HL-60/S4 (cell line): ENCODE data around the gene MAP3K12.
"Not testable (repeated sequence)": the region's sequence is repeated elsewhere in the genome, so short reads cannot be mapped to it uniquely, and the experiment has no call there.

Source experiments
- in situ Hi-C: fragments of 300-500 bp; cut with MboI; formaldehyde crosslinking; loops from 2 replicates; pipeline ENCODE4 v1.14.3; 2022; ENCODE audit warnings: low sequenced_read_pairs

The MAP3K12 gene

DNA sequence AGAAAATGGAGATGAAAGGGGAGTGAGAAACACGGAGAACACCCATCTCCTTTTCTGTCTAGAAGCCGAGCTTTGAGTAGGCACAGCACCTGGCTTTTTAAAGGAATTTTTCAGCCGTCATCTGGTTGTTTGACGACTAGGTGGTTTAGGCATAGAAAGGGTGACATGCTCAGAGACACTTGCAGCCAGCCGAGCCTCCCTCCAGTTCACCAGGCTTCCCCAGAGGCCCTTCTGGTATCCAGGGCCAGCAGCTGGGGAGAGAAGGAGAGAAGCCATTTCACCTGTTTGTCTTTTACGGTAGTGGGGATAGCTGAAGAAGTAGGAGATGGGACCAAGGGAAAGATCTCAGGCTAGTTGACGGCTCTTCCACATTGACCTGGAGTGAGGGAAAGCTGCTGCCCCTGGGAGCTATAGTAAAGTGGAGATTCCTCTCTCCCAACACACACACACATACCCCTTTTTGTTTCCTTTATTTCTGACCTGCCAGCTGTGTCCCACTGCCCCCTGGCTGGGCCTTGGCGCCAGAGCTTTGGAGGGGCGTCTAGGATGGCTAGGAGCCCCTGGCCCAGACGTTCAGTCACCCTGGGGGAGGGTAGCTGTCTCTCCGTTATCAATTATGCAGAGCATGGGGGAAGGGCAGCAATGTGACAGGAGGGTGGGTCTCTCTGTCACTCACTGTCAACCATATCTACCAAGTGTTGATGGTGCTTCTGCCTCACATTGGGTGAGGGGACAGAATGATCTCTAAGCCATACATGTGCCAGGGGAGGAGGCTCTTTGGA is 5.5 kb downstream of the MAP3K12 start:
- in situ Hi-C loops: no loop called here

DNA sequence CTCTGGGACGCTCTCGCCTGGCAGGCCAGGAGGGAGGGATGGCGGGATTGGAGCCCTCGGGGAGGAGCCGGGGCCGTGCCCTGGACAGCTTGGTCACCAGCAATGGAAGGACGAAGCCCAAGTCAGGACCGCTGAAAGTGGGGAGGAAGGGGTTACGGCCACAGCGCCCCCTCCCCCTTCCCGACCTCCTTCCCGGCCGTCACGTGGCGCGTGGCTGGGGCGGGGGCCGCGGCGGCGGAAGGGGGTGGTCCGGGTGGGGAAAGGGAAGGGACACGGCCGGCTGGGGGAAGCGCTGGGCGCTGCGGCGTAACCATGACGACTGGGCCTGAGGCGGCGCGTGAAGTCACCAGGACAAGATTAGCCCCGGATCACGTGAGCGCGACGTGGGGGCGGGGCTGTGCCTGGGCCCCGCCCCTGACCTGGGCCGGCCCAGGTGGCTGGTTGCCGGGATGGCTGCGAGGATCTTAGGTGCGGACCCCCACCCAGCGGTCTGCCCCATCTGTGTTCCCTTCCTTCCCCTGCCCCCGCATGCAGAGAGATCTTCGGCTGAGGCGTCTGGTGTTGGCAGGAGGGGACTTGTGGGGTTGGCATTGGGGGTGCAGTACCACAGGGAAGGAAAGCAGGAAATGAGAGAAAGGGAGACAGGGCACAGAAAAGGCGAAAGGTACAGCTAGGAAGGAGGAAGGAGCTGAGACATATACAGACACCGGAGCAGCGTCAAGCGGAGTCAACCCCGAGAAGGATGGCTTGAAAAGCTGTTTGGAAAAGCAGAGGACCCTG is 6.2 kb downstream of the MAP3K12 start:
- in situ Hi-C loops: no loop called here

DNA sequence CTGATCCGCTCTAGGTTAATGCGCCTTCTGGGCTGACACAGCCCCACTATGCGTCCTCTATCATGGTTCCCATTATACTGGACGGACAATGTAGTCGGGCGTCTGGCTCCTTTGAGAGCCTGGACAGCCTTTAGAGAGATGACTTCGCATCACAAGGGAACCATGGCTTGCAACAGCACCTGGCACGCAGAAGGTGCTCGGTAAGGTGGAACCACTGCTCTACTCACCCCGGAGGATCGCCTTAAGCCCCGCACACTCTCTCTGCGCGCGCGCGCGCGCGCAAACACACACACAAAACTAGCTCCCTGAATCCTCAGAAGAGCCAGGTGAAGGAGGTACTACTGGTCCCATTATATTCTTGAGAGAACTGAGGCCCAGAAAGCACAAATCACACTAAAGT is 7.1 kb downstream of the MAP3K12 start:
- in situ Hi-C loops: no loop called here

DNA sequence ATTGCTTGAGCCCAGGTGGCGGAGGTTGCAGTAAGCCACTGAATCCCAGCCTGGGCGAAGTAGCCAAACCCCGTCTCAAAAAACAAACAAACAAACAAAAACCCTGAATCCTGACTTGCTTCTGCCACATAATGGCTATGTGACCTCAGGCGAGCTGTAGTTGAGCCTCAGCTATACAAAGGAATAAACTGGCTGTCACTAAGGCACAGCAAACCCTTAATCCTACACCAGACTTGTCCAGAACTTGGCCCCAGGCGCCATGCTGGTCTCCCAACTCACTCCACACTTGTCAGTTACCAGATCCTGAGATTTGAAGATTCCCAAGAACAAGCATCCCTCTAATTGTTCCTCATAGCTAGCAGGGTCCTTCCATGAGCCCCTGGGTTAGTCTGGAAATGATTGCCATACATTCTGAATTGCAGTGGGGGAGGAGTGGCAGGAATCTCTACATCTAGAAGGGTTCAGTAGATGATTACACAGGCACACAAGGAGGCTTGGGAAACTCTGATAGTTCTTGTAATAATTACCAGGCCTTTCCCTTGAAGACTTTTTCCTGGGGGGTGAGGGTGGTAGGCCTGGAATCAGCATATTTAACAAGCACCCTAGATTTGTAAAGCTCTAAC is 9.9 kb downstream of the MAP3K12 start:
- in situ Hi-C loops: no loop called here

DNA sequence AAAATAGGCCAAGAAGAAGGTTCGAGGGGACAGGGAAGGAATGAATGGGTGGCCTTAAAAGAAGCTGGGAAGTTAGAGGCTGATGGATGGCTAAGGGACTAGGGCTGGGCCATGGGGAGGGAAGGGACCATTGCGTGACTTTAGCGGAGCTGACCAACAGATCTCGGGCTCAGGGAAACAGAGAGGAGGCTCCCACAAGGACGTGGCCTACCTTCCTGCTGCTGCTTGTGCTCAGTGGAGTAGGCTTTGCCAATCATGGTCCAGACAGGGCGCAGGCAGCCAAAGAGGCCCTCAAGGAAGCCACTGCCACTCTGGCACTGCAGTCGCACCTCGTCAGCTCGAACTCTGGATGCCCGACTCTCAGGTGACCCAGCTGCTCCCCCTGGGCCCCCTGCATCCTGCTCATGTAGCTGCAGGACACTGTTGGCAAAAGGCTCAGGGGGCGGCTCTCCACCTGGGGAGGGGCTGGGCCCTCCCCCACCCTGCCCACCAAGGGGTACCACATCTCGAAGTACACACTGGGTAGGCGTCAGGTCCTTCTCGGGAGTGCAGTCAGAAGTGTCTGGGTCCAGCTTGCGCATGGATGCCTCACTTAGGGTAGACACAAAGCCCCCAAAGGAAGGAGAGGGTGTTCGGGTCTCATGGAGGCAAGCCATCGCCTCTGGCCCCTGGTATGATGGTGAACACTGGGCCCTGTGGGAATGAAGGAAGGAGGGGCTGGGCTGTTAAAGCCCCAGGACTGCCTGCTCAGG is 12.3 kb downstream of the MAP3K12 start:
- in situ Hi-C loops: no loop called here

DNA sequence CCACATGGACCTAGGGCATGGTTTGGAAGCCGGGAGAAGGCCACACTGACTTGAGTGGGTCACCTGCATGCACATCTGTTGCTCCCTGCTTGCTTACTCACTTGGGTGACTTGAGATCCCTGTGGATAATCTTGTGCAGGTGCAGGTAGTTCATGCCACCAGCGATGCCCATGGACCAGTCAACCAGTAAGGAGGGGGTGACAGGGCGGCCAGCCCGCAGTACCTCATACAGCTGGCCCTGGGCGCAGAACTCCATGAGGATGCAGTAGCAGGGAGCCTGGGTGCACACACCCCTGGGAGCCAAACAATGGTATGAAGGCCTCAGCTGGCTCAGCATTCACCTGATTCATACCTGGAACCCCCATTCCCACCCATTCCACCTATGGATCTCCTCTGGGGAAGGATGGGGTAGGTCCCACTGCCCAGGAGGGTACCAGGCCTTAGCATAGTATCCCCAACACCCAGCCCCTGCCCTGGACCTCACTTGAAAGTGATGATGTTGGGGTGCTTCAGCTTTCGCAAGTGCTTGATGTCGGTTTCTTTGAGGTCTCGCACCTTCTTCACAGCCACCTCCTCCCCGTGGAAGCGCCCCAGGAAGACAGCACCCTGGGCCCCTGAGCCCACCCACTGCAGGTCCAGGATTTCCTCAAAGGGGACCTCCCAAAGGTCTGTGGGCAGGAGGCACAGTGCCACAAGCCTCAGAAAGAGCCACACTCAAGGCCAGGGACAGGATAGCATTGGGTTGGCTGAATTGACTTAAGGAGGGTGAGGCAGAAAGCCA is 13.1 kb downstream of the MAP3K12 start:
- in situ Hi-C loops: no loop called here

DNA sequence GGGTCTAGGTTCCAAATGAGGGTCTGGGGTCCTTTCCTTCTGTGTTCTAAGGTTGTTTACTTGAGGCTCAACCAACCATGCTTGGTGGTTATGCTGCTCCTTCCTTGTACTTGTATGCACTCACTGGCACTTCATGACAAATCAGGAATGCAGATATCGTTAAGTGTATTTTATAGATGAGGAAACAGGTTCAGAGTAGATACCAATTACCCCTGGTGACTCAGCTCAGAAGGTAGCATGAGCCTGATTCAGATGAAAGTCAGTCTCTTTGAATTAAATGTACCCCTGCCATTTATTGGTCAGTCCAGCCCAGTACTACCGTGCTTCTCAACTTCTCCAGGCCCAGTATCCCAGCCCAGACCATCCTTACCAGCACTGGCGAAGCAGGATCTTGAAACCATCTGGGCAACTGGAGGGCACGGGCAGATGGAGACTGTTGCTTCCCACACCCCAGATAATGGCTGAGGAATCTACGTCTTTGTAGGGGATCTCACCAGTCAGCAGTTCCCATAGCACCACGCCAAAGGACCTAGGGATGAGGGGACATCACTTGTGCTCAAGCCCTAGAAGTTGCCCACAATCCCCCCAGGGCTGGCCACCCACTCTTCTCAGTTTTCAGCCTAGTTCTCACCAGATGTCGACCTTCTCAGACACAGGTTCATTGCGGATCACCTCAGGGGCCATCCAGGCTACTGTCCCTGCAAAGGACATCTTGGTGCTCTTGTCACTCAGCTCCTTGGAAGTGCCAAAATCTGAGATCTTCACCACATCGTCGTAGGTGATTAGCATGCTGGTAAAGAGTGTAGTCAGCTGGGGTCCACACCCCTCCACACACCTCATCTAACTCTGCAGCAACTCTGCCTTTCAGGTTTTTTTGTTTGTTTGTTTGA is 14.3 kb downstream of the MAP3K12 start:
- in situ Hi-C loops: no loop called here

DNA sequence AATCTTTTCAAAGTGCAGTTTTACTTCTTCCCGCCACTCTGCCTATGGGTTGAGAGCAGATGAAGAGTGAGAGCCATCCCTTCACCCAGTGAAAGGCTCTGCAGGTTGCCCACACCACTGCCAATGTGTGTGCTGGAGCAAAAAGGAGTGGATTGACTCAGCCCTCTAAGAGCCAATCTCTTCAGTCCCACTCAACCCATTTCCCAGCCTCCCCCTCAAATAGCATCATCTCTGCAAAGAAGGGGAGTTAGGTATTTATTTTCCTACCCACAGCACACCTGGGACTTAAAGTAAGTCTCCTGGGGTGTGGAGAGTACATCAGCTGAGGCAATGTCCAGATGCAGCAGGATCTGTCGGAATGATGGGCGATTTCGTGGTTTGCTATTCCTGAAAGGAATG is 15.3 kb downstream of the MAP3K12 start:
- in situ Hi-C loops: no loop called here

DNA sequence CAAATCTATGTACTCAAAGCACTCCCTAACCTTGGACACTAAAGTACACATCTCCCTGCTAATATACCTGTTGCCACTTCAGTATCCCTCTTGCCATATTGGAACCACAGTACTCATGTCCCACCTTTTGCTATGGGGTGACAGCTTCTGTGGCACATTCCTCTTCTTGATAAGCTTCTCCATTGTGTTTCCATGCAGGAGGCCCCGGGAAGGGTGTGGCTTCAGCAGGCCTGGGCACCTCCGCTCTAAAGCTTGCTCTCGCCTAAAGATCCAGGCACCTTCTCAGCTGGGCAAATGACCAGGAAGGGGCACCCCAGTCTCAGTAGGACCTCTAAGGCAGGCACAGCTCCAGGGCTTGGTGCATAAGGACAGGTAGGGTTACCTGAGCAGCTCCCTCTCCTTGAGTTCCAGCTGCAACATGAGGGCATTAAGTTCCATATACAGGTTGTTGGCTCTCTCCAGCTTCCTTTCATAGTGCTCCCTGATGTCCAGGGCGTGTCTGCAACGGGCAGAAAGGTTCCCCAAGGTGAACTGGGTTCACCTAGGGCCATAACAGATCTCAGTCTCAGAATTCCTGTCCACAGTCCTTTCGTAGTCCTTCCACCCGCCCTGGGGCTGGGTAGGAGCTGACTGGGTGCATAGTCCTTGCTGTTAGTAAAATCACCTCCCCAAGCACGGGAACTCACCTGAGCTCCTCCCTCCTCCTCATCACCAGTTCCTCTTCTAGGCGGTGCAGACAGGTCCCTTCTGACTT is 15.9 kb downstream of the MAP3K12 start:
- in situ Hi-C loops: no loop called here

DNA sequence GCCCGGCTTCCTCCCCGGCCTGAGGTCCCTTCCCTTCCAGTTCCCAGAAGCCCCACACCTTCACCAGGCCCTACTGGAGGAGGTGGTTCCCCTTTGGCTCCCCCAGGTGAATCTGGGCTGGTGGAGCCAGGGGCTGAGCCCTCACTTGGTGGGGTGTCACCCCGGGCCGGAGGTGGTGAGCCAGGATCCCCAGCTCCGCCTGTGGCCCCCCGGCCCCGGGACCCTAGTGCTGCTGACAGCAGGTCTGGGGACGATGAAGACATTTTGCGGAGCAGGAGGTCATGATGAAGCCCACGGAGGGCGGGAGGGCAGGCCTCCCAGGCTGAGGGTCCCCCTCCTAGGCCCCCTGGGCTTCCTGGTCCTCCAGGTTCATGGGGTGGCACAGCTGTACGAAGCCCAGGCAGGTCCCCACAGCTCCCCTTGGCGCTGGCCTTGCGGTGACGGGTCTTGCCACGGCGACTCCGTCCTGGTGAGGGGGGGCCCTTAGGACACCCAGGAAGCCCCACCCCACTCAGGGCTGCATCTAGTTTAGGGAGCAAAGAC is 16.6 kb downstream of the MAP3K12 start:
- in situ Hi-C loops: no loop called here

DNA sequence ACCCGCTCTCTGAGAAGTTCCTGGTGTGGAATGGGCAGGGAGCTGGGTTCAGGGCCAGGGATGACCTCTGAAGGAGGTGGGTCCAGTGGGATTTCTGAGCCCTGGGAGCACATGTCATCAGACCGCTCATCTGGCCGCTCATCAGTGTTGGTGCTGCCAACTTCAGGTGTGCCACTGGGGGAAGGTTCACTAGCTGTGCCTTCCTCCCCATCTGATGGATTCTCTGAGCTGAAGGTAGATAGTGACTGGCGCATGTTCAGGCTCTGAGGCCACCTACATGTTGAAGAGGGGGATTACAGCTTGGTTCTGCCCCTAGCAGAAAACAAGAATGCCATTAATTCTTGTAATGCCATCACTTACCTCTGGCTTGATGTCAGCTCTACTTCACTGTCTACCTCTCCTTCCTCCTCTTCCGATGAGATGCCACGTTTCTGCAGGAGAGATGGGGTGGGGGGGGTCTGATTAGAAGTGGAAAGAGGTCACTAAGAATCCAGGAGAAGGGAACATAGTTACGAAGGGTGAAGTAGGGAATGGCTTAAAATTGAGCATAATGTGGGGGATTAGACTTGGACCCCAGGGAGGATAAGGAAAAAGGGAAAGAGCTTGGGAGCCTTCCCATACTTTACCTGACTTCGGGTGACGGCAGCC is 17.2 kb downstream of the MAP3K12 start:
- in situ Hi-C loops: no loop called here

DNA sequence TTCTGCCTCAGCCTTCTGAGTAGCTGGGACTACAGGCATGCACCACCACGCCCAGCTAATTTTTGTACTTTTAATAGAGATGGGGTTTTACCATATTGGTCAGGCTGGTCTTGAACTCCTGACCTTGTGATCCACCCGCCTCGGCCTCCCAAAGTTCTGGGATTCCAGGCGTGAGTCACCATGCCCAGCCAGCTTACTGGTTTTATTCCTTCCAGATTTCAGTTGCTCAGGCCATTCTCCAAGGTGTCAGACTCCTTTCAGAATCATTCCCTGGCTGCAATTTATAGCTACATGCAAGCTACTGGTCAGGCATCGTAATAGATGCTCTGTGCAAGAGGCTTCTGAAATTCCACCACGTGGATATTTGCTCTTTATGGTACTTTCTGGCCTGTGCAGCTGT is 17.8 kb downstream of the MAP3K12 start:
- in situ Hi-C loops: not testable (repeated sequence)

DNA sequence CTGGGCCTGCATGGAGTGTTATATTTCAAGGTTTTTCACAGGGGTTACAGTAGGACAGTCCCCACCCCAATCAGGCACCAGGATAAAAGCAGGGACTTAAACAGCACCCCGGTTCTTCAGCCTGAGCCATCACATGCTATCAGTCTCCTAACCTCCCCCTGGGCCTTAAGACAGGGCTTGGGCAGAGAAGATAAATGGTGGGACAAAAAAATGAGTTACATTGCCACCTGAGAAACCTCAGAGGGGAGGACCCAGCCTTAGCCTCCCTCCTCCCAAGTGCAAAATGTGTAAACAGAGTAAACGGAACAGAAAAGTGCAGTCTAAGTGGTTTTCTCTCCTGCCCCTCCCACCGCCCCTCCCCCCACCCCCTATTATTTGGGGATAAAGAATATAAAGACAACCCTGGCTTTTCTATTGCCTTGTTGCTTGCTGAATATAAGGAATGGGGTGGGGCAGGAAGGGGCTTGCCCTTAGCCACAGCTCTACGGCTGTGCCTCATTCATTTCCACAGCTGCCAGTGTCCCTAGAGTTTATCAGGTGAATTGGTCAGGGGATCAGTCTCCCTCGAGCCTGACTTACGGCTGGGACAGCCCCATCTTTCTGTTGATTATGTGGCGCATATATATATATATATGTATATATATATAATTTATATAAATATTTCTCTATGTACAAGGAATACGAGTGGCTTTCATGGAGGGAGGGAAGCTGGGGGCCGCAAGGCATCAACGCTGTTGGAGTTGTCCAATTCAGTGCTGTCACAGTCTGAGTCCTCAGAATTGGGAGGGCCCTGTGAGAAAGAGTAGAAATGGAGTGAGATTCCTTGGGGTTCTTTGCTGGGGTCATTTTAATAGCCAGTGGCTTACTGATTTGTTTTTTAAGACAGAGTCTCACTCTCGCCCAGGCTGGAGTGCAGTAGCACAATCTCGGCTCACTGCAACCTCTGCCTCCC is 18.5 kb downstream of the MAP3K12 start:
- in situ Hi-C loops: no loop called here

DNA sequence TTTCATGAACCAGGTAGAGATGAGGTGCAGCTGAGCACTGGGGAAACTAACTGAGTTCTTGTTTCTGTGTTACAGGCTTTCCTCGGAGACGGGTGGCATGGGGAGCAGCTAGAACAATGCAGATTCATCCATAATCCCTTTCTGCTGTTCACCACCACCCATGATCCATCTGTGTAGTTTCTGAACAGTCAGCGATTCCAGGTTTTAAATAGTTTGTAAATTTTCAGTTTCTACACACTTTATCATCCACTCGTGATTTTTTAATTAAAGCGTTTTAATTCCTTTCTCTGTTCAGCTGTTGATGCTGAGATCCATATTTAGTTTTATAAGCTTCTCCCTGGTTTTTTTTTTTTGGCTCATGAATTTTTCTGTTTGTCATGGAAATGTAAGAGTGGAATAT is 19.9 kb downstream of the MAP3K12 start:
- in situ Hi-C loops: no loop called here

DNA sequence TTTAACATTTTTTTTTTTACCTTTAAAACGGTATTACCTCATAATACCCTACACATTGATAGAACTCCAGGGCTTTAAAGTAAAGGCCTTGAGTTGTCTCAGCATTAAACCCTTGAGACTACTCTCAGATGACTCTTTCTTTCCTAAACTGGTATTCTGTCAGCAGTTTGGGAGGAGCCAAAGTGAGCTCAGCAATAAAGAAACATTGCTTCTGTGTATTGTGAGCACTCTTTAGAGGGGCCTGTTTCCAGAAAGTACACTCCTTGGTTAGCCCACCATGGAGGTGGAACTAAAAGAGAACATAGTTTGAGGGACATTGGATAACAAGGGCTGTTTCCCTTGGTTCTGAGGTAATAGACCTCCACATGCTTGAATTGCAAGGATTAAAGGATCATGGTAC is 20.4 kb downstream of the MAP3K12 start:
- in situ Hi-C loops: no loop called here

DNA sequence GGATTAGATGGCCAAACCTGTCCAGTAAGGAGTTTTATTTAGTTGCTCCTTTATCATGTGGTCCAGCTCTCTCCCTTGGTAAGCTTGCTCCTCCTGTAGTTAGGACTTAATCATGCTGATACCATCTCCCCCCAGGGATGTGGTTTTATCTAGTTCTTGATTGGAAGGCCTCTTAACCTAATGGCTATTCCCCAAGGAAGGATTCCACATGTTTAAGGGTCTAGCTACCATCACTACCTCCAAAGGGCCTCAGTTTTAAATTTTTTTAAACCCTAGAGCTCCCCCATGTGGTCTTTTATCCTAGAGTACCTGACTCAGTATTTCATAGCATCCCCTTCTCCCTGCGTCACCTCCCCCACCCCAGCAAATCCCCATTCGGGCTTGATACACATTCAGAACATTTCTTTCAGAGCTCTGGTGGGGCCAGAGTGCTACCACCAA is 22.5 kb downstream of the MAP3K12 start:
- in situ Hi-C loops: no loop called here

DNA sequence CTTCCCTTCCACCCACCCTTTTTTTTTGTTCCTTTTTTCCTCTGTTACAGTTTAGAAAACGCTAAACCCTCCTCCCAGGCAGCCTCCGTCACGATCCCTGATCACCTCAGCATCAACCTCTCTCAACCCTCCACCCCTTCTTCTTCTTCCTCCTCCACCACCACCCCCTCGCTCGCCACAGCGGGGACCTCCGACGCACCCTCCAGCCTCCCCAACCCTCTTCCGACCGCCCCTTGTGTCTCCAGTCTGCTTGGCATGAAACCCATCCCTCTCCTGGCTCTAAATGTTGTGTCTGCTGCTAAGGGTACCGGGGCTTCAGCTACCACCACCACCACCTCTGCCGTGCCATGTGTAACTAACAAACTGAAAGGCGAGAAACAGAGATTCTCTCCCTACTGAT is 24.4 kb downstream of the MAP3K12 start:
- in situ Hi-C loops: no loop called here
